H9 (cell line): ENCODE data around the gene THAP4. TPM values are rescaled to one million over a fixed set of nuclear protein-coding genes. Genes with fewer than 3 reads are reported as not detected.

Experiments
- DNase-seq: peaks from one replicate; pipeline ENCODE4 v3.0.0-alpha.2; 2017
- H2AFZ ChIP-seq: one replicate; pipeline ENCODE4 v1.6.1; 2013; ENCODE audit warnings: mild to moderate bottlenecking, low read length, control low read depth, moderate library complexity
- H2AK5ac ChIP-seq: 2 replicates; pipeline ENCODE4 v1.6.1; 2013; ENCODE audit warnings: low read length, control low read depth, mixed read lengths; ENCODE audit not compliant: insufficient read length
- H2BK120ac ChIP-seq: one replicate; pipeline ENCODE4 v1.6.1; 2013; ENCODE audit warnings: low read depth, mild to moderate bottlenecking, low read length, control low read depth, inconsistent platforms; ENCODE audit not compliant: poor library complexity, severe bottlenecking
- H2BK12ac ChIP-seq: 2 replicates; pipeline ENCODE4 v1.6.1; 2013; ENCODE audit warnings: low read length, control low read depth, mixed read lengths, low read depth; ENCODE audit not compliant: insufficient read length
- H2BK15ac ChIP-seq: 2 replicates; pipeline ENCODE4 v1.6.1; 2013; ENCODE audit warnings: low read depth, low read length, control low read depth
- H2BK20ac ChIP-seq: one replicate; pipeline ENCODE4 v1.6.1; 2013; ENCODE audit warnings: low read depth, mild to moderate bottlenecking, low read length, control low read depth, inconsistent platforms; ENCODE audit not compliant: poor library complexity, severe bottlenecking
- H2BK5ac ChIP-seq: 2 replicates; pipeline ENCODE4 v1.6.1; 2013; ENCODE audit warnings: low read length, control low read depth, mixed read lengths; ENCODE audit not compliant: insufficient read length
- H3K14ac ChIP-seq: 2 replicates; pipeline ENCODE4 v1.6.1; 2013; ENCODE audit warnings: low read length, control low read depth; ENCODE audit not compliant: insufficient read depth
- H3K18ac ChIP-seq: 2 replicates; pipeline ENCODE4 v1.6.1; 2013; ENCODE audit warnings: low read depth, mild to moderate bottlenecking, mixed read lengths, low read length, control low read depth; ENCODE audit not compliant: insufficient read length
- H3K23ac ChIP-seq: 2 replicates; pipeline ENCODE4 v1.6.1; 2013; ENCODE audit warnings: low read length, control low read depth, mixed read lengths, low read depth; ENCODE audit not compliant: insufficient read length
- H3K23me2 ChIP-seq: 2 replicates; pipeline ENCODE4 v1.6.1; 2013; ENCODE audit warnings: low read depth, mild to moderate bottlenecking, mixed read lengths, low read length, control low read depth; ENCODE audit not compliant: insufficient read length, poor library complexity, severe bottlenecking
- H3K27ac ChIP-seq: 2 replicates; pipeline ENCODE4 v1.5.1; 2013; ENCODE audit warnings: low read length, control low read depth, mixed read lengths, low read depth; ENCODE audit not compliant: insufficient read length
- H3K27me3 ChIP-seq: 2 replicates; pipeline ENCODE4 v1.6.1; 2013; ENCODE audit warnings: low read length, control low read depth, inconsistent platforms; ENCODE audit not compliant: insufficient read depth
- H3K4ac ChIP-seq: 2 replicates; pipeline ENCODE4 v1.6.1; 2013; ENCODE audit warnings: low read depth, mild to moderate bottlenecking, control low read depth, inconsistent platforms, low read length, moderate library complexity
- H3K4me1 ChIP-seq: 2 replicates; pipeline ENCODE4 v1.6.1; 2013; ENCODE audit warnings: low read length, control low read depth, inconsistent platforms; ENCODE audit not compliant: insufficient read depth
- H3K4me2 ChIP-seq: 2 replicates; pipeline ENCODE4 v1.6.1; 2013; ENCODE audit warnings: low read length, control low read depth, mixed read lengths; ENCODE audit not compliant: insufficient read length, insufficient read depth
- H3K56ac ChIP-seq: 2 replicates; pipeline ENCODE4 v1.6.1; 2013; ENCODE audit warnings: low read depth, mild to moderate bottlenecking, mixed read lengths, low read length, control low read depth; ENCODE audit not compliant: insufficient read length
- H3K79me1 ChIP-seq: 2 replicates; pipeline ENCODE4 v1.6.1; 2013; ENCODE audit warnings: low read depth, mild to moderate bottlenecking, moderate library complexity, low read length, control low read depth, inconsistent platforms; ENCODE audit not compliant: insufficient read depth, poor library complexity, severe bottlenecking
- H3K79me2 ChIP-seq: 2 replicates; pipeline ENCODE4 v1.6.1; 2013; ENCODE audit warnings: low read length, control low read depth, inconsistent platforms; ENCODE audit not compliant: insufficient read depth
- H3K9ac ChIP-seq: 2 replicates; pipeline ENCODE4 v1.6.1; 2013; ENCODE audit warnings: low read length, control low read depth, mixed read lengths; ENCODE audit not compliant: insufficient read length; ENCODE audit errors: extremely low read depth
- H3K9me3 ChIP-seq: one replicate; pipeline ENCODE4 v1.6.1; 2013; ENCODE audit warnings: low read depth, low read length, inconsistent platforms; ENCODE audit not compliant: control insufficient read depth
- H3T11ph ChIP-seq: one replicate; pipeline ENCODE4 v1.6.1; 2013; ENCODE audit warnings: mild to moderate bottlenecking, low read length, control low read depth, inconsistent platforms
- H4K20me1 ChIP-seq: one replicate; pipeline ENCODE4 v1.6.1; 2013; ENCODE audit not compliant: control insufficient read depth, insufficient read length, insufficient read depth
- H4K5ac ChIP-seq: 2 replicates; pipeline ENCODE4 v1.6.1; 2013; ENCODE audit warnings: low read depth, mild to moderate bottlenecking, mixed read lengths, low read length, control low read depth; ENCODE audit not compliant: insufficient read length
- H4K8ac ChIP-seq: replicated peaks from 2 replicates; pipeline ENCODE4 v1.6.1; 2013; ENCODE audit warnings: low read length, control low read depth, mixed read lengths, low read depth; ENCODE audit not compliant: insufficient read length
- H4K91ac ChIP-seq: 2 replicates; pipeline ENCODE4 v1.6.1; 2013; ENCODE audit warnings: low read depth, mild to moderate bottlenecking, moderate library complexity, mixed read lengths, low read length, control low read depth; ENCODE audit not compliant: insufficient read length
- H3K27ac Mint-ChIP-seq, 3 experiments: 2 replicates in 2 of 3; 3 replicates in 1 of 3; pipeline ENCODE4 v1.8.0; 2020 to 2021; ENCODE audit warnings: mixed read lengths in 3 of 3, mild to moderate bottlenecking in 1 of 3, moderate library complexity in 1 of 3
- H3K27me3 Mint-ChIP-seq: 2 replicates; pipeline ENCODE4 v1.8.0; 2021; ENCODE audit warnings: low read depth, mild to moderate bottlenecking, moderate library complexity, mixed read lengths
- H3K36me3 Mint-ChIP-seq, 3 experiments: 2 replicates in 2 of 3; 3 replicates in 1 of 3; pipeline ENCODE4 v1.8.0; 2020 to 2021; ENCODE audit warnings: low read depth in 3 of 3, mixed read lengths in 3 of 3; ENCODE audit not compliant: insufficient read depth in 1 of 3
- H3K4me1 Mint-ChIP-seq, 2 experiments: 2 replicates each; pipeline ENCODE4 v1.8.0; 2020; ENCODE audit warnings: mixed read lengths in 2 of 2
- H3K4me3 Mint-ChIP-seq, 2 experiments: 2 replicates in 1 of 2; 3 replicates in 1 of 2; pipeline ENCODE4 v1.8.0; 2020 to 2021; ENCODE audit warnings: mild to moderate bottlenecking in 2 of 2, mixed read lengths in 2 of 2, moderate library complexity in 1 of 2
- H3K9me3 Mint-ChIP-seq, 2 experiments: 2 replicates in 1 of 2; 3 replicates in 1 of 2; pipeline ENCODE4 v1.8.0; 2020; ENCODE audit warnings: mild to moderate bottlenecking in 2 of 2, mixed read lengths in 2 of 2, moderate library complexity in 1 of 2
- CTCF ChIP-seq: fragments of 200-600 bp; sonication (generic); conservative IDR thresholded peaks from 3 replicates; pipeline ENCODE4 v1.8.0; 2021; ENCODE audit warnings: antibody characterized with exemption, mild to moderate bottlenecking
- WGBS: extraction: QIAGEN DNeasy Blood & Tissue Kit; methylation state at CpG from one replicate; pipeline ENCODE4 v1.1.7; 2013; ENCODE audit warnings: missing lambda C conversion rate, low lambda C conversion rate, mixed read lengths; ENCODE audit not compliant: insufficient read length; ENCODE audit errors: extremely low coverage; 5-methylcytosine and 5-hydroxymethylcytosine counted together
- total RNA-seq: library from RNA; stranded (reverse); gene quantifications from 2 replicates; pipeline ENCODE4 v1.2.1, GENCODE V29; 2021

Gene THAP4
- total RNA-seq, 1 experiment from 2014 or later: 70.6 TPM

DNA sequence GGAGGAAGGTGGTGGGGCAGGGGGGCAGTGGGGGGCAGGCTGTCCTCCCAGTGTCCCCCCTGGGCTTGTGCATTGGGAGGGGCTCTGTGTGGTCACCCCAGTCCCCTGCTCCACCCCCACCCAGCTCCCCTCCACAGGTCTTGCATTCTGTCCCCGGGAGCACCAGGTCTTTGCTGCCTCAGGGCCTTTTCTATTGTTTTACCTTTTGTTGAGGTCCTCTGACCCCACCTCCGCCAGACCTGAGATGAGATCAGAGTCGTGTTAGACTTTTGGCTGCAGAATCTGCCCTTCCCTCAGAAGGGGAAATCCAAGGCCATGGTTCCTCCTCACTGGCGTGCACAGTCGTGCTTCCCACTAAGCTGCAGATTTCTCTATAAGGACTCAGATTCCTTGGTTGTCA lies 21.3 kb upstream of the THAP4 start:
- H3K27me3 Mint-ChIP-seq: no peaks in the 10 kb centered on the region; the same call in 1 of the 2 replicates
- H3K4me3 Mint-ChIP-seq: no peak overlapping the region
- no peaks in the 10 kb centered on the region for H3K79me2 ChIP-seq
- no peak overlapping the region for H2BK5ac ChIP-seq
- H3K27ac Mint-ChIP-seq: peak overlapping the region; percentile 28 to 63 (median 33); a peak in 4 of 7 replicates
- H2AFZ ChIP-seq: no peak overlapping the region
- DNase-seq: no peak
- no peaks in the 10 kb centered on the region for H3K79me1 ChIP-seq
- H4K91ac ChIP-seq: no peak overlapping the region
- no peak overlapping the region for H3K9ac ChIP-seq
- H4K5ac ChIP-seq: no peak overlapping the region
- H3K36me3 Mint-ChIP-seq: peaks cover 26 to 75% (median 72%) of the 10 kb centered on the region in 3 experiments; a peak in 6 of 7 replicates
- no peaks in the 10 kb centered on the region for H3K23me2 ChIP-seq
- H3K14ac ChIP-seq: no peak overlapping the region
- H4K20me1 ChIP-seq: no peaks in the 10 kb centered on the region
- no peak overlapping the region for H3K4ac ChIP-seq
- no peak overlapping the region for H3K56ac ChIP-seq
- H2AK5ac ChIP-seq: no peak overlapping the region
- no peak overlapping the region for H3T11ph ChIP-seq
- no peak overlapping the region for H2BK20ac ChIP-seq
- H2BK120ac ChIP-seq: no peak overlapping the region
- no peak overlapping the region for H3K23ac ChIP-seq
- no peak overlapping the region for H3K4me2 ChIP-seq
- no CpG with 5 or more reads among the region's 5 CpGs for WGBS
- no peak overlapping the region for H3K27ac ChIP-seq
- H2BK15ac ChIP-seq: no peak overlapping the region
- no peak for TF ChIP-seq CTCF
- no peaks in the 10 kb centered on the region; the same call in 1 of the 2 replicates for H3K27me3 ChIP-seq
- H3K9me3 Mint-ChIP-seq: no peaks in the 10 kb centered on the region
- H2BK12ac ChIP-seq: no peak overlapping the region
- no peak overlapping the region for H4K8ac ChIP-seq
- no peaks in the 10 kb centered on the region for H3K4me1 Mint-ChIP-seq
- no peaks in the 10 kb centered on the region for H3K4me1 ChIP-seq
- no peaks in the 10 kb centered on the region for H3K9me3 ChIP-seq
- no peak overlapping the region for H3K18ac ChIP-seq
